GM19395 (cell line): ENCODE data around the gene NUMA1.
A peak's percentile ranks its signal among the peaks of the same experiment; 100 is the strongest.

ENCODE experiments used
- ATAC-seq: cut with Tn5 transposase; IDR thresholded peaks from one replicate; pipeline ENCODE4 v1.9.1; 2021; ENCODE audit warnings: mild to moderate bottlenecking, moderate library complexity; ENCODE audit not compliant: unreplicated experiment

Gene NUMA1

GRCh38 chr11:72001834-72002591, 78.3 kb downstream of the NUMA1 start:
- no peak for ATAC-seq

GRCh38 chr11:72001285-72001684, 79.1 kb downstream of the NUMA1 start:
- ATAC-seq: no peak

GRCh38 chr11:72000202-72000867, 80.0 kb downstream of the NUMA1 start:
- ATAC-seq: no peak

- no peak for ATAC-seq
Measured at GRCh38 chr11:71999798-72000197, 80.5 kb downstream of the NUMA1 start.

- ATAC-seq: no peak
Measured at GRCh38 chr11:71999362-71999761, 81.0 kb downstream of the NUMA1 start.

- ATAC-seq: no peak
Measured at GRCh38 chr11:71998649-71999310, 81.6 kb downstream of the NUMA1 start, which contains the start of gene IL18BP. IL18BP (plus strand) TSS chr11:71998909; CDS start chr11:71999985, 1,076 bp downstream.

- no peak for ATAC-seq
Measured at GRCh38 chr11:71998061-71998460, 82.3 kb downstream of the NUMA1 start.

GRCh38 chr11:71997594-71997993, 82.7 kb downstream of the NUMA1 start:
- no peak for ATAC-seq

- ATAC-seq: no peak
Measured at GRCh38 chr11:71996946-71997345, 83.4 kb downstream of the NUMA1 start.

GRCh38 chr11:71996517-71996916, 83.8 kb downstream of the NUMA1 start:
- no peak for ATAC-seq

- no peak for ATAC-seq
Measured at GRCh38 chr11:71995726-71996291, 84.5 kb downstream of the NUMA1 start.

- ATAC-seq: no peak
Measured at GRCh38 chr11:71994786-71995185, 85.6 kb downstream of the NUMA1 start.

GRCh38 chr11:71992136-71992730, 88.1 kb downstream of the NUMA1 start:
- ATAC-seq: no peak

- peak; percentile 78 for ATAC-seq
Measured at GRCh38 chr11:71991494-71991893, 88.8 kb downstream of the NUMA1 start.

- ATAC-seq: no peak
Measured at GRCh38 chr11:71990701-71991100, 89.6 kb downstream of the NUMA1 start.

GRCh38 chr11:71988050-71988449, 92.3 kb downstream of the NUMA1 start:
- ATAC-seq: no peak

- no peak for ATAC-seq
Measured at GRCh38 chr11:71987521-71987920, 92.8 kb downstream of the NUMA1 start.

- ATAC-seq: no peak
Measured at GRCh38 chr11:71986131-71986530, 94.2 kb downstream of the NUMA1 start.

- ATAC-seq: no peak
Measured at GRCh38 chr11:71979602-71980001, 100.7 kb downstream of the NUMA1 start.

- no peak for ATAC-seq
Measured at GRCh38 chr11:71979094-71979493, 101.2 kb downstream of the NUMA1 start.
